ENCODE results near the gene IQSEC3. TPM values are rescaled to one million over a fixed set of nuclear protein-coding genes. Genes with fewer than 3 reads are reported as not detected.

The IQSEC3 gene
- polyA plus RNA-seq, 3 donors: 8.0 to 15.3 (median 10.4) TPM

GRCh38 chr12:152440-152839 lies 85.9 kb downstream of the IQSEC3 start:
- DNase-seq (ENCODE audit: extremely low read depth in 1 of 11, low read depth in 9 of 11, low spot score in 4 of 11): no peak

- DNase-seq (ENCODE audit: extremely low read depth in 1 of 11, low read depth in 9 of 11, low spot score in 4 of 11): no peak
Observed at GRCh38 chr12:153080-153746, 86.6 kb downstream of the IQSEC3 start.

GRCh38 chr12:154058-154457 lies 87.5 kb downstream of the IQSEC3 start:
- DNase-seq (ENCODE audit: extremely low read depth in 1 of 11, low read depth in 9 of 11, low spot score in 4 of 11): no peak

GRCh38 chr12:155006-155405 lies 88.4 kb downstream of the IQSEC3 start:
- no peak for DNase-seq (ENCODE audit: extremely low read depth in 1 of 11, low read depth in 9 of 11, low spot score in 4 of 11)

GRCh38 chr12:155646-156045 lies 89.1 kb downstream of the IQSEC3 start:
- no peak for DNase-seq (ENCODE audit: extremely low read depth in 1 of 11, low read depth in 9 of 11, low spot score in 4 of 11)

GRCh38 chr12:156945-157344 lies 90.4 kb downstream of the IQSEC3 start:
- DNase-seq (ENCODE audit: extremely low read depth in 1 of 11, low read depth in 9 of 11, low spot score in 4 of 11): no peak

GRCh38 chr12:157644-158043 lies 91.1 kb downstream of the IQSEC3 start:
- no peak for DNase-seq (ENCODE audit: extremely low read depth in 1 of 11, low read depth in 9 of 11, low spot score in 4 of 11)

- no peak for DNase-seq (ENCODE audit: extremely low read depth in 1 of 11, low read depth in 9 of 11, low spot score in 4 of 11)
Observed at GRCh38 chr12:159156-159782, 92.7 kb downstream of the IQSEC3 start.

- DNase-seq (ENCODE audit: extremely low read depth in 1 of 11, low read depth in 9 of 11, low spot score in 4 of 11): no peak
Observed at GRCh38 chr12:160858-161257, 94.3 kb downstream of the IQSEC3 start.

- no peak for DNase-seq (ENCODE audit: extremely low read depth in 1 of 11, low read depth in 9 of 11, low spot score in 4 of 11)
Observed at GRCh38 chr12:161823-162222, 95.3 kb downstream of the IQSEC3 start.

- no peak for DNase-seq (ENCODE audit: extremely low read depth in 1 of 11, low read depth in 9 of 11, low spot score in 4 of 11)
Observed at GRCh38 chr12:162467-163307, 96.1 kb downstream of the IQSEC3 start.

GRCh38 chr12:163406-163986 lies 96.9 kb downstream of the IQSEC3 start:
- no peak for DNase-seq (ENCODE audit: extremely low read depth in 1 of 11, low read depth in 9 of 11, low spot score in 4 of 11)

- DNase-seq (ENCODE audit: extremely low read depth in 1 of 11, low read depth in 9 of 11, low spot score in 4 of 11): peak in 2 of 11 donors; percentile 63 to 75
Observed at GRCh38 chr12:164207-164606, 97.6 kb downstream of the IQSEC3 start.

- no peak for DNase-seq (ENCODE audit: extremely low read depth in 1 of 11, low read depth in 9 of 11, low spot score in 4 of 11)
Observed at GRCh38 chr12:165862-166368, 99.3 kb downstream of the IQSEC3 start.

GRCh38 chr12:166425-167075 lies 100.0 kb downstream of the IQSEC3 start:
- DNase-seq (ENCODE audit: extremely low read depth in 1 of 11, low read depth in 9 of 11, low spot score in 4 of 11): no peak

GRCh38 chr12:167959-168600 lies 101.5 kb downstream of the IQSEC3 start:
- no peak for DNase-seq (ENCODE audit: extremely low read depth in 1 of 11, low read depth in 9 of 11, low spot score in 4 of 11)

- no peak for DNase-seq (ENCODE audit: extremely low read depth in 1 of 11, low read depth in 9 of 11, low spot score in 4 of 11)
Observed at GRCh38 chr12:168763-169525, 102.4 kb downstream of the IQSEC3 start.

Data from renal cortex interstitium (tissue), 11 donors.